ENCODE measurements around the gene ADAMTS7.
"Not testable (repeated sequence)": the region's sequence is repeated elsewhere in the genome, so short reads cannot be mapped to it uniquely, and the experiment has no call there.

ADAMTS7 gene, protein sequence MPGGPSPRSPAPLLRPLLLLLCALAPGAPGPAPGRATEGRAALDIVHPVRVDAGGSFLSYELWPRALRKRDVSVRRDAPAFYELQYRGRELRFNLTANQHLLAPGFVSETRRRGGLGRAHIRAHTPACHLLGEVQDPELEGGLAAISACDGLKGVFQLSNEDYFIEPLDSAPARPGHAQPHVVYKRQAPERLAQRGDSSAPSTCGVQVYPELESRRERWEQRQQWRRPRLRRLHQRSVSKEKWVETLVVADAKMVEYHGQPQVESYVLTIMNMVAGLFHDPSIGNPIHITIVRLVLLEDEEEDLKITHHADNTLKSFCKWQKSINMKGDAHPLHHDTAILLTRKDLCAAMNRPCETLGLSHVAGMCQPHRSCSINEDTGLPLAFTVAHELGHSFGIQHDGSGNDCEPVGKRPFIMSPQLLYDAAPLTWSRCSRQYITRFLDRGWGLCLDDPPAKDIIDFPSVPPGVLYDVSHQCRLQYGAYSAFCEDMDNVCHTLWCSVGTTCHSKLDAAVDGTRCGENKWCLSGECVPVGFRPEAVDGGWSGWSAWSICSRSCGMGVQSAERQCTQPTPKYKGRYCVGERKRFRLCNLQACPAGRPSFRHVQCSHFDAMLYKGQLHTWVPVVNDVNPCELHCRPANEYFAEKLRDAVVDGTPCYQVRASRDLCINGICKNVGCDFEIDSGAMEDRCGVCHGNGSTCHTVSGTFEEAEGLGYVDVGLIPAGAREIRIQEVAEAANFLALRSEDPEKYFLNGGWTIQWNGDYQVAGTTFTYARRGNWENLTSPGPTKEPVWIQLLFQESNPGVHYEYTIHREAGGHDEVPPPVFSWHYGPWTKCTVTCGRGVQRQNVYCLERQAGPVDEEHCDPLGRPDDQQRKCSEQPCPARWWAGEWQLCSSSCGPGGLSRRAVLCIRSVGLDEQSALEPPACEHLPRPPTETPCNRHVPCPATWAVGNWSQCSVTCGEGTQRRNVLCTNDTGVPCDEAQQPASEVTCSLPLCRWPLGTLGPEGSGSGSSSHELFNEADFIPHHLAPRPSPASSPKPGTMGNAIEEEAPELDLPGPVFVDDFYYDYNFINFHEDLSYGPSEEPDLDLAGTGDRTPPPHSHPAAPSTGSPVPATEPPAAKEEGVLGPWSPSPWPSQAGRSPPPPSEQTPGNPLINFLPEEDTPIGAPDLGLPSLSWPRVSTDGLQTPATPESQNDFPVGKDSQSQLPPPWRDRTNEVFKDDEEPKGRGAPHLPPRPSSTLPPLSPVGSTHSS (N-terminal part only)

DNA sequence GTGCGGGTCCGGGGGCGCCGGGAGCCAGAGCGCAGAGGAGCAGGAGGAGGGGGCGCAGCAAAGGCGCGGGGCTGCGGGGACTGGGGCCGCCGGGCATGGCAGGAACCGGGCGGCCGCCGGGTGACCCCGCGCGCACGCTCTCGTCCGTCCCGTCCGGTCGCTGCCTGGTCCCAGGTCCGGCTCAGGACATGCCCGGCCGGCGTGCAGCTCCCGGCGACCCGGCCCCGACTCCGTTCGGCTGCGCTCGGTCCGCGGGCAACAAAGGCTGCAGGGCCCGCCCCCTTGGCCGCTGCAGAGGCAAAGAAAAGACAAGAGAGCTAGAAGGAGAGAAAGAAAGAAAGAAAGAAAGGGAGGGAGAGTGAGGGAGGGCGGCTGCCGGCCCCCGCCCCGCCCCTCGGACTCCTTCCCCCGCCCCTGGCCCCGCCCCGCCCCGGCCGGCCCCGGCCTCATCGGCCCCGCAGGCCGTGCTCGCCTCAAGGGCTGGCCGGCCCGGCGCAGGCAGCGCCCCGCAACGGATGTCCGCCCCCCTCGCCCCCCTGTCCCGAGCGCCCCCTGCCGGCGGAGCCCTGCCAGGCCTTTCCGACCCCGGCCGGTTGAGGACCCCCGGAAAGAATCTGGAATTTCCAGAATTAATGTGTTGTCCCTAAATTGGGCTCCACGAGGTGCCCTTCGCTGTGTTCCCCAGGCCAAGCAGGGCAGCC, at the start of gene ADAMTS7:
Gene ADAMTS7, minus strand, starts transcription at position 341 of the 701 bp plus-strand sequence. Its CDS starts 244 bp downstream, at position 97.
- peak; percentile 47 for DNase-seq

DNA sequence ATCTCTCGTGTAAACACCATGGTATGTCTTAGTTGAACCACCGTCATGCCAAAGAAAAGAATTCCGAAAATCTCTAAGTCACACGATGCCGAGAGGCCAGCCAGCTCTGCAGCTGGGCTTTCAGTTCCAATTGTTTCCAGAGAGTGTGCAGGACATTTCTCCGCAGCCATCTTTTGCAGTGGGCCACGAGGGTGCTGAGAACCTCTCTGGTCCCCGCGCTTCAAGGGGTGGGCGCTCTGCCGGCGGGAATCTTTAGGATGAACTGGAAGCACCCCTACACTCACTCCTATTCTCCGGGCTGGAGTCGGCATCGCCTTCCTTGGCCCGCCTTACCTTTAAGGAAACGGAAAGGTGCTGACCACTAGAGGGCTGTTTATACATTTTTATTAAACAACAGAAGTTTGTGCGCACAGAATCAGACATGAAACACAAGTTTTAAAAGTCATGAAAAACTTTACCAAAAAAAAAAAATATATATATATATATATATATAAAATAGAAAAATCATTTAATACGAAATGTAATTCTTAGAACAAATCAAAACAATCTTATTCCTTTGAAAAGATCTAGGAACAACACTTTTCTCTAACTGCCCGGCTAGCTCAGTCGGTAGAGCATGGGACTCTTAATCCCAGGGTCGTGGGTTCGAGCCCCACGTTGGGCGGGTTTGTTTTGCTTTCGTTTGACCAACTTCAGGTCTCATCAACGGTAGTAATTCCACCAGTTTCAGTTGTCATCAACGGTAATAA, 48.9 kb upstream of the ADAMTS7 start:
- peak; percentile 91 for DNase-seq

DNA sequence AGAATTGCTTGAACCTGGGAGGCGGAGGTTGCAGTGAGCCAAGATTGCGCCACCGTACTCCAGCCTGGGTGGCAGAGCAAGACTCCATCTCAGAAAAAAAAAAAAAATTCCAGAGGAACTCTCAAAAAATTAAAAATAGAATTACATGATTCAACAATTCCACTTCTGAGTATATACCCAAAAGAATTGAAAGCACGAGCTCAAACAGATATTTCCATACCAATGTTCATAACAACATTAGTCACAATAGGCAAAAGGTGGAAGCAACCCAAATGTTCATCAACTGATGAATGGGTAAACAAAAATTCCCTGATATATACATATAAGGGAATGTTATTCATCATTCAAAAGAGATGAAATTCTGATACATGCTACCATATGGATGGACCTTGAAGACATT, 44.5 kb upstream of the ADAMTS7 start:
- DNase-seq, result no peak

DNA sequence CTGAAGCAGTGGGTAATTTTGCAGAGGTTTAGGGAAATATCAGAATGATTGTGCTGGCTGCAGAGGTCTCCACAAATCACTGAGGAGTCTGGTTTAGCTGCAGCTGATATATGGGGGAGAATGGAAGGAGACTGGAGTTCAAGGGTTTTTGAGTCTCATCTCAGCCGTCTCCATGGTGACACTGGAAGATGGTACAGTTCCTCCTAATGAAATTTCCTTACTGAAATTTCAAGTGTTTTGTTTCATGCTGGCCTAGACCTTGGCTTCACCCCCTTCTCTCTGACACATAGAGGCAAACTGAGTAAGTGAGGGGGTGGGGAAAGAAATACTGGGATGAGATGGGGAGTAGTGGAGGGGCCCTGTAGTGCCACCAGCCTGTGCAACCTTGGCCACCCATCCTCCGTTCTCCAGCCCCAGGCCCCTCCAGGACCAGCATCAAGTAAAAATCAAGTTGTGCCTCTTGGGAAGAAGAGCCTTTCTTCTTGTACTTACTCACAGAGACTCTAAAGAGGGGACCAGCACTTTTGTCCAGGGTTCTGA, 43.6 kb upstream of the ADAMTS7 start:
- no peak for DNase-seq

DNA sequence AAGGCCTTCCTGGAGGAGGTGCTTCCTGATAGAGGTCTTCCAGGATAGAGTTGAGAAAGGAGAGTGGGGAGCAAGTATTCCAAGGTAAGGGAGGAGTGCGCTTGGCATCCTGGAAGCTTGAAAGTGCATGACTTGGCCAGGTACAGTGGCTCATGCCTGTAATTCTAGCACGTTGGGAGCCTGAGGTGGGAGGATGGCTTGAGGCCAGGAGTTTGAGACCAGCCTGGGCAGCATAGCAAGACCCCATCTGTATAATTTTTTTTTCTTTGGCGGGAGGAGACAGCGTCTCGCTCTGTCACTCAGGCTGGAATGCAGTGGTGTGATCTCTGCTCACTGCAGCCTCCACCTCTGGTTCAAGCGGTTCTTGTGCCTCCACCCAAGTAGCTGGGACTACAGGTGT, 42.2 kb upstream of the ADAMTS7 start:
- no peak for DNase-seq

DNA sequence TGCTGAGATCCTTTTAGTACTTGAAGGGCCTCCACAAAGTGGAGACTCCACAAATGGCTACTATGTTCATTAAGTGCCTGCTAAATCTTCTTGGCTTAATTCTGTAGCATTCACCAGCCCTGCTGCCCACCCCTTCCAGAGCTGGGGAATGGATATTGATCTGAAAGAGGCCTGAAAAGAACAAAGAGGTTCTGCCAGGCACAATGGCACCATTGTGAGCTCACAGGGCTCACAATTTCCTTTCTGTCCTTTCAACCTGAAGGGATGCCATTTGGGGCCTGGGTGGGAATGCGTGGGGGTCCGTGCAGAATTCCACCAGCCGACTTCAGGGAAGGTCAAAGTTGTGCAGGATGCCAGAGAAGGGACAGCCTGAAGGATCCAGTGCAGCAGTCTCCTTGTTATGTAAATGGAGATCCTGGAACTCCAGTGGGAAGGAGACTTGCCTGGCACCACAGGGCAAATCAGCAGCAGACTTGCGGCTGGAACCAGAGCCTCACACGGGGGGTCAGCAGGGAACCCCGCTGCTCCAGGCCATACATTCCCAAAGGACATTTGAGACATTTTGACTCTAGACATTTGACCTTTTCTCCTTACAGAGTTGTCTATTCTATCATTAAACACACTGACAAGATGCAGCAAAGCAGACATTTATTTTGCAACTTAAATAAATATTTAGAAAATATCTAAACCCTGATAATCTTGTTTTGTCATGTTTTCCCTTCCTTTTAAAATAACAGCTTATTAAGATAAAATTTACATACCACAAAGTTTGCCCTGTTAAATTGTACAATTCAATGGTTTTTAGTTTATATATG, 39.9 kb upstream of the ADAMTS7 start:
- DNase-seq, result no peak

DNA sequence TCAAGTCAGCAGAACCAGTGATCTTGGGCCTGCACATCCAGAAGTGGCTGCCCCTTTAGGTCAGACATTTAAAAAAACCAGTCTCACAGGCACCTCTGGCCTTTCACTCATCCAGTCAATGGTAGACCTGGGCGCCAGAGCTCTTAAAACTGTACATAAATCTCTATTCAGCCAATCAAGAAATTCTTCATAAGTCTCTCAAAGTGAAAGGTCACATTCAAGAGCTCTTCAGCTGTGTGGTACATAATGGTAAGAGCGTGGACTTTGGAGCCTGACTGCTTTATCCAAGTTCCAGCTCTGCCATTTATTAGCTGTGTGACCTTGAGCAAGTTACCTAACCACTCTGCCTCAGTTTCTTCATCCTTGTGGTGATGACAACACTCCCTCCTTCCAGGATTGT, 39.1 kb upstream of the ADAMTS7 start:
- no peak for DNase-seq

DNA sequence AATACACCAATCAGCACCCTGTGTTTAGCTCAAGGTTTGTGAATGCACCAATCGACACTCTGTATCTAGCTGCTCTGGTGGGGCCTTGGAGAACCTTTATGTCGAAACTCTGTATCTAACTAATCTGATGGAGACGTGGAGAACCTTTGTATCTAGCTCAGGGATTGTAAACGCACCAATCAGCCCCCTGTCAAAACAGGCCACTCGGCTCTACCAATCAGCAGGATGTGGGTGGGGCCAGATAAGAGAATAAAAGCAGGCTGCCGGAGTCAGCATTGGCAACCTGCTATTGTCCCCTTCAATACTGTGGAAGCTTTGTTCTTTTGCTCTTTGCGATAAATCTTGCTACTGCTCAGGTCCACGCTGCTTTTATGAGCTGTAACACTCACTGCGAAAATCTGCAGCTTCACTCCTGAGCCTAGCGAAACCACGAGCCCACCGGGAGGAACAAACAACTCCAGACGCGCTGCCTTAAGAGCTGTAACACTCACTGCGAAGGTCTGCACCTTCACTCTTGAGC, 36.2 kb upstream of the ADAMTS7 start:
- DNase-seq, result not testable (repeated sequence)

DNA sequence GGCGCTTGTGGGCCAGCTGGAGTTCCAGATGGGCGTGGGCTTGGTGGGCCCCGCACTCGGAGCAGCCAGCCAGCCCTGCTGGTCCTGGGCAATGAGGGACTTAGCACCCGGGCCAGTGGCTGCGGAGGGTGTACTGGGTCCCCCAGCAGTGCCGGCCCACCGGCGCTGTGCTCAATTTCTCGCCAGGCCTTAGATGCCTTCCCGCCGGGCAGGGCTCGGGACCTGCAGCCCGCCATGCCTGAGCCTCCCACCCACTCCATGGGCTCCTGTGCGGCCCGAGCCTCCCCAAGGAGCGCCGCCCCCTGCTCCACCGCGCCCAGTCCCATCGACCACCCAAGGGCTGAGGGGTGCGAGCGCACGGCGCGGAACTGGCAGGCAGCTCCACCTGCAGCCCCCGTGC, 35.6 kb upstream of the ADAMTS7 start:
- not testable (repeated sequence) for DNase-seq

DNA sequence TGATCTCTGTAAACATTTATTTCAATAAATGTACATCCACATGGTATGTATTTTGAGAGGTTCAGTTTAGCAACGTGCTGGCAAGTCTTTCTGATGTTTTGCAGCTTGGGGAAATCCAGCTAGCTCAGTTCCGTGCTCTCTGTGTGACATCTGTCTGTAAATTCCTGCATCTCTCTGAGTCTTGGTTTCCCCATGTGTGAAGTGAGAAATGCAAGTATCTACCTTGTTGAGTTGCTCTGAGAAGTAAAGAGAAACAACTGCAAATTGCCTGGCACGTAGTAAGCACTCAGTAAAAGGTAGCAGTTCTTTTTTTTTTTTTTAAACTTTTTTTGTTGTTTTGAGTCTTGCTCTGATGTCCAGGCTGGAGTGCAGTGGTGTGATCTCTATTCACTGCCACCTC, 31.3 kb upstream of the ADAMTS7 start:
- no peak for DNase-seq

DNA sequence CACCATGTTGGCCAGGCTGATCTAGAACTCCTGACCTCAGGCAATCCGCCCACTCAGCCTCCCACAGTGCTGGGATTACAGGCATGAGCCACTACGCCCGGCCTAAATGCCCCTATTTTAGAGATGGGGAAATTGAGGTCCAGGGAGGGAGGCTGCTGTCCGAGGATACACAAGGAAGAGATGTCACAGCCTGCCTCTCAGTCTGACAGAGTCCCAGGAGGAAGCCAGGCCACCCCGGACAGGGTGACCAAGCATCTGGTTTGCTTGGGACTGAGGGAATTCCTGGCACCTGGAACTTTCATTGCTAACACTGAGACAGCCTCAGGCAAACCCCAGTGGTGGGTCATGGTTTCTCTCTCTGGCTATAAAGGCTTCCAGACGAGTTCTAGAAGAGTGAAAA, 30.6 kb upstream of the ADAMTS7 start:
- DNase-seq, result no peak

DNA sequence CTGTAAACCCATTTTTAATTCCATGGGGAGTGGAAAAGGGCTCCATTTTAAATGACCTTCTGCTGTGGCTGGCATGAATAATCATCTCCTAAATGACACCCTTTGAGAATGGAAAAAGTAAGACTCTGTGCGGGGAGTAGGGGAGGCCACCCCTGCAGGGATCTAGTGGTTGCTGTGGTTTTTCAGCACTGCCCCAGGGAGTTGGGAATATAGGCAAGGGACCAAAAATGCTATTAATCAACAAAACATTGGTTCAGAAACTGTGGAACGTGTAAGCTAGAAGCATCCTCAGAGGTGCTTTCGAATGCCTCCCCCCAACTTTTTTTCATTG, 30.1 kb upstream of the ADAMTS7 start:
- DNase-seq, result no peak

DNA sequence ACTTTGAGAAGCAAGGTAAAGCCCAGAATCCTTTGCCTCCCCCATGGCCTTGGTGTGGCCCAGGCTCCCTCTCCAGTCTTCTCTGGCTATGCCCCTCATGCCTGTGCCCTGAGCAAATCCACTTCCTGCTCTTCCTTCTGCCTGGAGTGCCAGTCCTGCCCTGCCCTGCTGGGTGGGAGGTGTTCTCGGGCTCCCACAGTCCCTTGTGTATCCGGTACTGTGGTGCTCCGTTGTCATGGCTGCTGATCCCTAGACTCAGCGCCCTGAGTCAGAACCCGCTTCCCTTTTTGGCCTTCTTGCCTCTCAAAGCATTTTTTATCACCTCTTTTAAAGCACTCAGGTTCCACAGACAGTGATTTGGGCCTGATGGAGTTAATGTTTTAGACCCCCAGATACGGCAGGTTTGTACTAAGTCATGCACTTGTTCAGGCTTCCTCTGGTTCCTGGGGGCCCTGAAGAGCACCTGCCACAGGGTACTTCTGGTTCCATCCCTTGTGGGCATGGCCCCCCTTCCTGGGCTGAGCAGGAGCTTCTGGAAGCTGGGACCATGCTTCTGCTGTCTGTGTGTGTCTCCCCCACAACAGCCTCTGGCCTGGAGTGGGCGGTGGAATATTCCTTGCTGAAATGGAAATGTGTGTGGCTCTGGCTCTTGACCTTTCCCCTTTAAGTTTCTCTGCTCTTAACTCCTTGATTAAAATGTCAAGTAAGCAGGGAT, 29.6 kb upstream of the ADAMTS7 start:
- no peak for DNase-seq

DNA sequence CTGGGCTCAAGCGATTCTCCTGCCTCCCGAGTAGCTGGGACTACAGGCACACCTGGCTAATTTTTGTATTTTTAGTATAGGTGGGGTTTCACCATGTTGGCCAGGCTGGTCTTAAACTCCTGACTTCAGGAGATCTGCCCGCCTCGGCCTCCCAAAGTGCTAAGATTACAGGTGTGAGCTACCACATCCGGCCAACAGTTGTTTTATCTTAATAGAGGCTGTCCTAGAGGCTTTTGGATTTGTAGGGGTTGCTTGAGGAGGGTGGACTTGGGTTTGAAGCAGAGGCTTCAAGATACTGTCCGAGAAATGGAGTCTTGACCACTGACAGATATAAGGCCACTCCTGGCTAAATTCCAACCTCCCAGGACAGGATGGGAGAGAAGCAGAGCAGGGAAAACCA, 27.9 kb upstream of the ADAMTS7 start:
- not testable (repeated sequence) for DNase-seq

DNA sequence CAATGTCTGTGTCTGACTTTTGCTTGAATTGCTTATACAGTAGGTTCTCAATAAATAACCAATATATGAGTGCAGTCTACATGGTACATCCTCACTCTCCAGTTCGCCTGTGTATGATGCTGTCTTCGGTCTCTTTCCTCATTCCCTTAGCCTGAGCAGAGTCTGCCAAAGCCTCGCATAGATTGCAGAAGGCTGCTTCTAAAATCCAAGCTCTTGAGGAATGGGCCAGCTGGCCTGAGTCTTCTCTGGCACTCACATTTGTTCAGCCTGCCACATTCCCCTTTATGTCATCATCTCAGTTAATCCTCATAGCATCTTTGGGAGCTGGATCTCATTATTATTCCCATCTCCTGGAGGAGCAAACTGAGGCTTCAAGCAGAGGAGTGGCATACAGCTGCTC, 27.2 kb upstream of the ADAMTS7 start:
- no peak for DNase-seq

DNA sequence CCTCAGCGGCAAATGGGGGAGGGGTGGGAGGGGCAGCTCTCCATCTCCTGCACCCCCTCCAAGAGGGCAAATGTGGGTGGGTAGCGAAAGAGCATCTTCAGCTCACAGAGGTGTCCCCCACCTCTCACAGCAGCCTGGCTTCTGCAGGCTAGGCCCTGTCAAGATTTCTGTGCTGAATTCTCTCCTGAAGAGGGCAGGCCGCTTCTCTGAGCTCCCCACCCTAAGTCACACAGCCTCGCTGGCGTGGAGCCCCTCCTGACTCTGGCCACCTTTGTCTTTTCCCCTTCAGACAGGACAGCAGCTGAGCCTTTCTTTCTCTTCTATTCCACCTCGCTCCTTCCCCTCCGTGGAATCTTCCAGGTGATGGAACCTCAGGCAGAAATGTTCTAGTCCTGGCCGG, 26.3 kb upstream of the ADAMTS7 start:
- DNase-seq, result no peak

DNA sequence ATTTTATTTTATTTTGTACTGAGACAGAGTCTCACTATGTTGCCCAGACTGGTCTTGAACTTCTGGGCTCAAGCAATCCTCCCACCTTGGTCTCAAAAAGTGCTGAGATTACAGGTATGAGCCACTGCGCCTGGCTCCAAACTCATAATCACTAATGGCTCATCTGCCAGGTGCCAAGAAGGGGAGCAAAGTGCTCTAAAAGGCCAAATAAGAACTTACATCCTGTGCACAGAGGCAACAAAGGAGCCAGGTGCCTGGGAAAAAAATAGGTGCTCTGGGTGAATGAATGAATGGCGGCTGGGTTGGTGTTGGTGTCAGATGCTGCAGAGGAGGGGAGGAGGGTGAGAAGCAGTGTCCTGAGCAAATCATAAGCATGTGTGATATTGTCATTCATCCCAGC, 25.9 kb upstream of the ADAMTS7 start:
- DNase-seq, result no peak

DNA sequence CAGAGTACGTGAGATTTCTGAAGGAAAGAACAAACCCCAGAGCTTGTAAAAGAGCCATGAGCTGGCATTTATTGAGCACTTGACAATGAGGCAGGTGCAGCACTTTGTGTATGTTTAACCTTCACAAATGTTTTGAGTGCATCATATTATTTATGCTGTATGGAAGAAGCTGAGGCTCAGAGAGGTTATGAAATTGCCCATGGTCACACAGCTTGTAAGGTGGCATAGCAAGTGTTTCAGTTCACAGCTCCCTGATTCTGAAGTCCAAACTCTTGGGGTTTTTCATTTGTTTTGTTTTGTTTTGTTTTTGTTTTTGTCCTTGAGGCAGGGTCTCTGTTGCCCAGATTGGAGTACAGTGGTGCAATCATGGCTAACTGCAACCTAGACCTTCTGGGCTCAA, 25.1 kb upstream of the ADAMTS7 start:
- no peak for DNase-seq

DNA sequence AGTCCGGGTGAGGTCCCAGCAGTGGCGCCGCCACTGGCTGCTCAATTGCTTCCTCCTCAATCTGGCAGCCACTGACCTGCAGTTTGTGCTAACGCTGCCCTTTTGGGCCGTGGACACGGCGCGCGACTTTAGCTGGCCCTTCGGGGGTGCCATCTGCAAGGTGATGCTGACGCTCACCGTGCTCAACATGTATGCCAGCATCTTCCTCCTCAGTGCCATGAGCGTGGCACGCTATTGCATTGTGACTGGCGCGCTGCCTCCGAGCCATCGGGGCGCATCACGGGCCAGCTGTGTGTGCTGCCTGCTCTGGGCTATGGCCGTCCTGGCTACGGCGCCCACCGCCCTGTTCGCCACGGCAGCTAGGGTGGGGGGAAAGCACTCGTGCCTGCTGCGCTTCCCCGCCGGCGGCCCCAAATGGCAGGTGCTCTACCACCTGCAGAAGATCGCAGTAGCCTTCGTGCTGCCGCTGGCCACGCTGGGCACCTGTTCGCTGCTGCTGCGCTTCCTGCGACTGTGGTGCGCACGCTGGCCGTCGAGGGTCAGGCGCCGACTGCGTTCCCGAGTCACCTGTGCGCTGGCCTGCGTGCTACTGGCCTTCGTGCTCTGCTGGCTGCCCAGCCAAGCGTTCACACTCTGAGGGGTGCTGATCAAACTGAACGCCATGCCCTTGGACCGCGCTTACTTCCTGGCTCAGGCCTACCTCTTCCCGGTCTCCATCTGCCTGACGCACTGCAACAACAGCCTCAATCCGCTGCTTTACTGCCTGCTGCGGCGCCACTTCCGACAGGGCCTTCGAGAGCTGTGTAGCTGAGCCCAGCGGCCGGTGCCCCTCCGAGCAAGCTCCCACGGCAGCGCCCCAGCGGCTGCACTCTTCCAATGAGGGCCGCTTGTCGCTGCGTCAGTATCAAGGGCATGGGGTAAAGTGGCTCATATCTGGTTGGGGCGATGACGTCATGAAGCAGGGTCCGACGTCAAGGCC, 20.3 kb upstream of the ADAMTS7 start:
- no peak for DNase-seq

All from kidney glomerular epithelial cell (primary cell).